Liver (tissue), 9 donors: ENCODE data around the gene CCDC50. TPM values are rescaled to one million over a fixed set of nuclear protein-coding genes. Genes with fewer than 3 reads are reported as not detected.
A peak's percentile ranks its signal among the peaks of the same experiment; 100 is the strongest.

ENCODE experiments used
- DNase-seq: peaks from one replicate; pipeline ENCODE4 v3.0.0-alpha.2; 2017; ENCODE audit warnings: low spot score
- H3K27ac ChIP-seq, 2 donors: one replicate each; pipeline ENCODE4 v1.7.0; 2013; ENCODE audit warnings: inconsistent platforms in 2 of 2, low read length in 2 of 2, control low read depth in 1 of 2, low read depth in 1 of 2, mild to moderate bottlenecking in 1 of 2
- H3K27me3 ChIP-seq, 4 donors: one replicate each; pipeline versions ENCODE4 v1.6.1 to v1.7.0; 2013; ENCODE audit warnings: low read length in 3 of 4, inconsistent platforms in 1 of 4, mild to moderate bottlenecking in 1 of 4, moderate library complexity in 1 of 4; ENCODE audit not compliant: control insufficient read depth in 4 of 4, insufficient read depth in 4 of 4
- H3K36me3 ChIP-seq, 4 donors: one replicate each; pipeline versions ENCODE4 v1.6.1 to v1.7.0; 2013; ENCODE audit warnings: low read length in 3 of 4, mild to moderate bottlenecking in 3 of 4, low read depth in 1 of 4, moderate library complexity in 1 of 4; ENCODE audit not compliant: control insufficient read depth in 4 of 4, insufficient read depth in 3 of 4
- H3K4me1 ChIP-seq, 4 donors: one replicate each; pipeline versions ENCODE4 v1.6.1 to v1.7.0; 2013; ENCODE audit warnings: low read length in 3 of 4, mild to moderate bottlenecking in 3 of 4, moderate library complexity in 1 of 4; ENCODE audit not compliant: control insufficient read depth in 4 of 4, insufficient read depth in 4 of 4
- H3K4me3 ChIP-seq, 3 donors: one replicate each; pipeline versions ENCODE4 v1.6.1 to v1.7.0; 2013; ENCODE audit warnings: low read length in 3 of 3, control low read depth in 1 of 3, low read depth in 1 of 3, mild to moderate bottlenecking in 1 of 3
- H3K9ac ChIP-seq, 2 donors: one replicate each; pipeline ENCODE4 v1.7.0; 2013; ENCODE audit warnings: low read length in 2 of 2, mild to moderate bottlenecking in 2 of 2, moderate library complexity in 2 of 2, control low read depth in 1 of 2, low read depth in 1 of 2
- H3K9me3 ChIP-seq, 4 donors: one replicate each; pipeline versions ENCODE4 v1.6.1 to v1.7.0; 2013; ENCODE audit warnings: low read length in 3 of 4; ENCODE audit not compliant: control insufficient read depth in 4 of 4
- EGR1 ChIP-seq, 2 donors: IDR thresholded peaks; 2 replicates each; pipeline ENCODE4 v1.6.1; 2016 to 2018; ENCODE audit warnings: antibody characterized with exemption in 2 of 2, low read depth in 2 of 2
- HNF4A ChIP-seq, 2 donors: conservative IDR thresholded peaks; 2 replicates each; pipeline ENCODE4 v1.6.1; 2016; ENCODE audit warnings: antibody characterized with exemption in 2 of 2, mild to moderate bottlenecking in 2 of 2
- MAX ChIP-seq: IDR thresholded peaks from 2 replicates; pipeline ENCODE4 v1.6.1; 2016; ENCODE audit warnings: antibody characterized with exemption
- NR2F2 ChIP-seq: IDR thresholded peaks from 2 replicates; pipeline ENCODE4 v1.6.1; 2016; ENCODE audit warnings: antibody characterized with exemption
- REST ChIP-seq: IDR thresholded peaks from 2 replicates; pipeline ENCODE4 v1.6.1; 2016; ENCODE audit warnings: antibody characterized with exemption, mild to moderate bottlenecking
- SP1 ChIP-seq: IDR thresholded peaks from 2 replicates; pipeline ENCODE4 v1.6.1; 2018; ENCODE audit warnings: antibody characterized with exemption, mild to moderate bottlenecking
- YY1 ChIP-seq: IDR thresholded peaks from 2 replicates; pipeline ENCODE4 v1.6.1; 2016; ENCODE audit warnings: antibody characterized with exemption, mild to moderate bottlenecking
- WGBS: extraction: QIAGEN DNeasy Blood & Tissue Kit; methylation state at CpG from one replicate; pipeline ENCODE4 v1.1.7; 2013; 5-methylcytosine and 5-hydroxymethylcytosine counted together
- polyA plus RNA-seq, 2 donors: library from polyadenylated mRNA; stranded (reverse) in 1 of 2; unstranded in 1 of 2; fragments of 200-250 nt in 1 of 2; fragments of >200 nt in 1 of 2; fragmentation: Nextera tagmentation in 1 of 2; extraction: Ambion mirVana in 1 of 2; gene quantifications; one replicate each; pipeline versions ENCODE4 v1.2.1 to v1.2.3, GENCODE V29; 2013 to 2015
- total RNA-seq, 2 donors: library from RNA; depleted of rRNA; stranded (reverse); fragments of >200 nt; gene quantifications; one replicate each; pipeline ENCODE4 v1.2.3, GENCODE V29; 2014
- TF ChIP-seq, protein P1 (sequence below): fragments of 150-350 bp; IDR thresholded peaks from 2 replicates; pipeline ENCODE4 v1.5.1; 2017; ENCODE audit warnings: improper control_type of control experiment, low read depth, low read length; ENCODE audit not compliant: missing input control
- TF ChIP-seq, protein P2 (sequence below): IDR thresholded peaks from 2 replicates; pipeline ENCODE4 v1.6.1; 2016; ENCODE audit warnings: antibody characterized with exemption
- donor health status: healthy.
- donor health status: healthy.
- donor health status: healthy.
- donor health status: healthy.
- donor health status: healthy.

The CCDC50 gene
- total and polyA plus RNA-seq, 4 donors, result 15.4 to 69.0 (median 33.6) TPM

- Histone ChIP-seq H3K4me1 (peaks cover 4 to 28% (median 19%) of the 10 kb centered on the region in 4 donors), H3K9ac (peak within 1 kb of the TSS; percentile 14 to 96), H3K27ac (peak within 1 kb of the TSS; percentile 97 to 99), H3K36me3 (no peaks in the 10 kb centered on the region), H3K27me3 (no peaks in the 10 kb centered on the region), H3K9me3 (no peaks in the 10 kb centered on the region), H3K4me3 (peak within 1 kb of the TSS; percentile 88 to 93 (median 92))
- peak; percentile 46 for DNase-seq
- TF ChIP-seq, protein P1, sequence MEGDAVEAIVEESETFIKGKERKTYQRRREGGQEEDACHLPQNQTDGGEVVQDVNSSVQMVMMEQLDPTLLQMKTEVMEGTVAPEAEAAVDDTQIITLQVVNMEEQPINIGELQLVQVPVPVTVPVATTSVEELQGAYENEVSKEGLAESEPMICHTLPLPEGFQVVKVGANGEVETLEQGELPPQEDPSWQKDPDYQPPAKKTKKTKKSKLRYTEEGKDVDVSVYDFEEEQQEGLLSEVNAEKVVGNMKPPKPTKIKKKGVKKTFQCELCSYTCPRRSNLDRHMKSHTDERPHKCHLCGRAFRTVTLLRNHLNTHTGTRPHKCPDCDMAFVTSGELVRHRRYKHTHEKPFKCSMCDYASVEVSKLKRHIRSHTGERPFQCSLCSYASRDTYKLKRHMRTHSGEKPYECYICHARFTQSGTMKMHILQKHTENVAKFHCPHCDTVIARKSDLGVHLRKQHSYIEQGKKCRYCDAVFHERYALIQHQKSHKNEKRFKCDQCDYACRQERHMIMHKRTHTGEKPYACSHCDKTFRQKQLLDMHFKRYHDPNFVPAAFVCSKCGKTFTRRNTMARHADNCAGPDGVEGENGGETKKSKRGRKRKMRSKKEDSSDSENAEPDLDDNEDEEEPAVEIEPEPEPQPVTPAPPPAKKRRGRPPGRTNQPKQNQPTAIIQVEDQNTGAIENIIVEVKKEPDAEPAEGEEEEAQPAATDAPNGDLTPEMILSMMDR, result no peak
- TF ChIP-seq YY1 (peak; percentile 24), NR2F2 (peak; percentile 54), REST (no peak)
- TF ChIP-seq, protein P2, sequence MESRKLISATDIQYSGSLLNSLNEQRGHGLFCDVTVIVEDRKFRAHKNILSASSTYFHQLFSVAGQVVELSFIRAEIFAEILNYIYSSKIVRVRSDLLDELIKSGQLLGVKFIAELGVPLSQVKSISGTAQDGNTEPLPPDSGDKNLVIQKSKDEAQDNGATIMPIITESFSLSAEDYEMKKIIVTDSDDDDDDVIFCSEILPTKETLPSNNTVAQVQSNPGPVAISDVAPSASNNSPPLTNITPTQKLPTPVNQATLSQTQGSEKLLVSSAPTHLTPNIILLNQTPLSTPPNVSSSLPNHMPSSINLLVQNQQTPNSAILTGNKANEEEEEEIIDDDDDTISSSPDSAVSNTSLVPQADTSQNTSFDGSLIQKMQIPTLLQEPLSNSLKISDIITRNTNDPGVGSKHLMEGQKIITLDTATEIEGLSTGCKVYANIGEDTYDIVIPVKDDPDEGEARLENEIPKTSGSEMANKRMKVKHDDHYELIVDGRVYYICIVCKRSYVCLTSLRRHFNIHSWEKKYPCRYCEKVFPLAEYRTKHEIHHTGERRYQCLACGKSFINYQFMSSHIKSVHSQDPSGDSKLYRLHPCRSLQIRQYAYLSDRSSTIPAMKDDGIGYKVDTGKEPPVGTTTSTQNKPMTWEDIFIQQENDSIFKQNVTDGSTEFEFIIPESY, result no peak
- WGBS, result 3% methylated on average over 37 of the region's 37 CpGs
These were observed 698 bp downstream of the CCDC50 start, which contains the start of gene UTS2B for GRCh38 chr3:191329654-191330529. TSS of gene UTS2B (minus strand) at chr3:191330526. CDS start at chr3:191282189, 48,337 bp downstream.

DNA sequence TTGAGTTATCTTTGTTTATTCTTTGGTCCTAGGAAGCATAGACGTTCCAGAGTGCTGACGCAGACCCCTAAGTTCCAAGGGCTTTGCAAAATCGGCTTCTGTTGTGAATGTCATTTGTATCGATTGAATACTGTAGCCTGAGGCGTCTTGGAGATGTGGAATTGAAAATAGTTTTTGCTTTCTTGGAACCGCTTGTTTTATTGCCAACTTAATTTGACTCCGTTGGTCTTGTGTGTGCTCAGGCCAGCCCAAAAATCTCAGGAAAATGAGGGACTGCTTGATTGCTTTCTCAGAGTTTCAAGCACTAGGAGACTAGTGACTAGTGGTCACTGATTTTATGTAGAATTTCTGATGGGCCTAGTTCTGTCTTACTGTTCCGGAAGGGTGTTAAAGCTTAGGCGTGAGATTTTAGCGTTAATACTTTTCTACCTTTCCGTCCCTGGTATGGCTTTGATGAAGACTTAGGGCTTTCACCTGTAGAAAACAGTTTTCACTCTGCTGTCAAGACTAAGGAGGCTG is 1.4 kb downstream of the CCDC50 start:
- no peak for TF ChIP-seq NR2F2
- TF ChIP-seq, protein P1, result no peak
- TF ChIP-seq SP1, result no peak
- TF ChIP-seq EGR1 (IDR thresholded peaks at IDR 0.05; ENCODE audit: low read depth in 2 of 2), result no peak
- TF ChIP-seq HNF4A (conservative IDR thresholded peaks at IDR 0.05), result no peak
- no peak for TF ChIP-seq MAX
- H3K9me3 ChIP-seq, result no peaks in the 10 kb centered on the region
- DNase-seq, result no peak
- whole genome bisulfite sequencing, result 14% methylated on average over 11 of the region's 11 CpGs
- H3K4me1 ChIP-seq, result peaks cover 4 to 28% (median 19%) of the 10 kb centered on the region in 4 donors
- H3K36me3 ChIP-seq, result no peaks in the 10 kb centered on the region
- H3K27ac ChIP-seq, result peak overlapping the region; percentile 97 to 99
- H3K4me3 ChIP-seq, result peak overlapping the region; percentile 88 to 93 (median 92)
- H3K27me3 ChIP-seq, result no peaks in the 10 kb centered on the region
- H3K9ac ChIP-seq, result peak overlapping the region; percentile 14 to 96
